ENCODE results near the gene SLCO2A1.

SLCO2A1 gene

DNA sequence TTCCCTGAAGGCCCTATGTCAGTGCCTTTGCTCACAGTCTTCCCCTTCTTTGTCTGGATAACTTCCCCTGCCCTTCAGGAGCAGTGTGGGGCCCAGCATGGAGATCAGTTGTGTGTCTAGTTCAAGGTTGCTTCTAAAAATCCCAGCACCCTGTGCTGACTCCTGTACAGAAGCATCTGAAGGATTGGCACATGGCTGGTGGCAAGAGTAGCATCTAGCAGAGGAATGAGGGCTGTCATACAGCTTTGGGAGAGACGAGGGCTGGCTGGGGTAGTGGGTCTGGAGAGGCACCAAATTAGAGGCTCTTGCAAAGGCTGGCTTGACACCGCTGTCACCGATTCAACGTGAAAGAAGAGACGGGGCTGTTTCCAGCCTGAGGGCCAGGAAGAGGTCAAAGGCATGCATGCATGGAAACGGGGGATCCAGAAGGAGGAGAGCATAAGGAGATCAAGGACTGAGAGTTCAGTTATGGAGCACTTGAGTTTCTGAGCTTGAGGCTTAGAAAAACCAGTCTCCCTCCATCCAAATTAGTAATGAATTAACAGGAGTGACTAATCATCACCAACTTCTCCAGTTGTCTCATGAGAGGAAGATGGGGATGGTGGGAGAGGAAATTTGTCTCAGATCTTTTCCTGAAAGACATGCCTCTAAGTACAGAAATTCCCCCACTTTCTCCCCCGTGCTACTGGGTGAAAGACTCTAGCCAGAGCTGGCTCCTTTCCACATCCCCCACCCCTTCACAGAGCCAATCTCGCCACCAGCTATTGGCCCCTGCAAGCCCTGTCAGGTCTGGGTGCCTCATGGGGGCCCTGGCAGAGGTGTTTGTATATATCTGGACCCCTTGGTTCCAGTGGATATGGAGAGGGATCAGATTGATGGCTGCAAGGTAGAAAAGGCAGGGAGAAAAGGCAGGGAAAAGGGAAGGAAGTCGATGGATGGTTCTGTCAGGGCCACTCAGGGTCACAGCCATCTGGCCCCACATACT is 45.9 kb downstream of the SLCO2A1 start:
- DNase-seq (ENCODE audit: low read depth in 1 of 2, low spot score in 1 of 2) = no peak

DNA sequence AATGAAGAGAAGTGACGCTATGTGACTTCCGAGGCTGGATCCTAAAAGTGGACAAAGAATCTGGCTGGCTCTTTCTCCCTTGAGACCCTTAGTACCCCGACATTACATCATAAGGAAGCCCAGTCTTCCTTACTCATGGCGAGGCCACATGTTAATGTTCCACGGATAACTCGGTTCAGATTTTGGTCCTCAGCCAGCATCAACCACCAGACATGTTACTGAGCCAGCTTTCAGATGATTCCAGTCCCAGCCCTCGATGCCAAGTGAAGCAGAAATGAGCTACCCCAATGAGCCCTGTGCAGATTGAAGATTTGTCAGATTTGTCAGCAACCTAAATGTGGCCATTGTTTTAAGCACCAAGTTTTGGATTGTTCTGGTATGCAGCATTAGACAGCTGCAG is 46.6 kb downstream of the SLCO2A1 start:
- no peak for DNase-seq (ENCODE audit: low read depth in 1 of 2, low spot score in 1 of 2)

DNA sequence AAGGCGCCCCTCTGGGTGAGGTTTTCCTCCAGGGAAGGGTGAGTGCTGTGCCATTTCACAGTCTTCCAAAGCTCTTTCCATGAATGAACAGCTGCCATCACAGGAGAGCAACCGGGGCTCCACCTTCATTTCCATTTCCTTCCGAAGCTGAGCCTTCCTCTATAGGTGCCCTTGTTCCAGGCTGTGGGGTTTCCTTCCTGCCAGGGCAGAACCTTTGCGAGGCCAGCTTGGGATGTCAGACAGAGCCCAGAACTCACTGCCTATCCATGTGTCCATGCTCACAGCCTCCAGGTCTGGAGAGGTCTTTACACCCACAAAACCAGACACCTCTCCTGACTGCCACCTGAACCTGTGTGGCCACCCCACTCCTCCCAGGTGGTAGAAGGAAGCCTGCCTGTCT is 49.2 kb downstream of the SLCO2A1 start:
- no peak for DNase-seq (ENCODE audit: low read depth in 1 of 2, low spot score in 1 of 2)

DNA sequence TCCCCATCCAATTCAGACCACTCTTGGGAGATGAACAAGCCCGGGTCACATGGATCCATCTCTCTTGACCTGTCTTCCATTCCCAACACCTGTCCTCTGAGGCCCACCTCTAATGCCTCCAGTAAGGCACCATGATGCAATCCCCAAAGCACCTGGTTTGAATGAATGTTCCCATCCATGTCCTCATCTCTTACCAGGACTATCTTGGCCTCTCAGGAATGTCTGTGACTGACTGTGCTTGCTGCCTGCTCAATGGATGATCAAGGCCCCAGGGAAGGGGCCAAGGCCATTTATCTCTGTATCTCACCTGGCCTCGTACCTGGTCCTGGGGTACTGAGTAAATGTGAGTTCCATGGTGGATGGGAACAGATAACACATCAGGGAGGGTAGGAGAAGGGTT is 49.7 kb downstream of the SLCO2A1 start:
- no peak for DNase-seq (ENCODE audit: low read depth in 1 of 2, low spot score in 1 of 2)

DNA sequence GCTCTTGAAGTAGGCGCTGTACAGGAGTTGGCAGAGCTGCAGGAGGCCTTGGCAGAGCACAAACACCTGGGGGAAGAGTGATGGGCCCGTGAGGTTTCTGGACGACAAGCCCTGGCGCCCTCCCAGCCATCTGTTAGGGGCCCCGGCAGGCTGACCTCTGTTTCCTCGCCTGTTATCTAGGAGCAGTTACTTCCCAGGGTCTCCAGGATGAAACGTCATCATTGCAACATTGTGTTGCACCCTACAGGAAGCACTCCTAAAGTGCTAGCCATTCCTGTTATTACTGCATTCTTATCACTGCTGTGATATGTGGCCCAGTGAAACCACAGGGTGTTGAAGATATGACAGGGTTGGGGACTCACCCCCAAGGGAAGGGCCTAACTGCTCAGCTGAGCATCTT is 50.2 kb downstream of the SLCO2A1 start:
- DNase-seq (ENCODE audit: low read depth in 1 of 2, low spot score in 1 of 2) = no peak

DNA sequence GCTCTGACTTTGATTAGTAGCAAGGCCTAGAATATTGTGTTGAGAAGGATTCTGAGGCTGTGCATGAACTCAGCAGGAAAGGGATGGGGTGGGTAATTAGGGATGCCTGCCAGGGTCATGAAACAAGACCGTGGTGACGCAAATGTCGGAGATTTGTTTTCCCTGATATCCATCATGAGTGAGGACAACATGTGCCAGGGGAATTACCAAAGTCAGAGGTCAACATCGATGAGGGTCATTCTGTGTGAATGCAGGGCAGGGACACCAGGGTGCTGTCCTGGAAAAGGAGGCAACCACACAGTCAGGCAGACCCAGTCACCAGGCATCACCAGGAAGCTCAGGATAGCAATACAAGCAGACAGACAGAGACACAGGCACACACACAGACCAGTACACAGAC is 52.2 kb downstream of the SLCO2A1 start:
- DNase-seq (ENCODE audit: low read depth in 1 of 2, low spot score in 1 of 2) = no peak

DNA sequence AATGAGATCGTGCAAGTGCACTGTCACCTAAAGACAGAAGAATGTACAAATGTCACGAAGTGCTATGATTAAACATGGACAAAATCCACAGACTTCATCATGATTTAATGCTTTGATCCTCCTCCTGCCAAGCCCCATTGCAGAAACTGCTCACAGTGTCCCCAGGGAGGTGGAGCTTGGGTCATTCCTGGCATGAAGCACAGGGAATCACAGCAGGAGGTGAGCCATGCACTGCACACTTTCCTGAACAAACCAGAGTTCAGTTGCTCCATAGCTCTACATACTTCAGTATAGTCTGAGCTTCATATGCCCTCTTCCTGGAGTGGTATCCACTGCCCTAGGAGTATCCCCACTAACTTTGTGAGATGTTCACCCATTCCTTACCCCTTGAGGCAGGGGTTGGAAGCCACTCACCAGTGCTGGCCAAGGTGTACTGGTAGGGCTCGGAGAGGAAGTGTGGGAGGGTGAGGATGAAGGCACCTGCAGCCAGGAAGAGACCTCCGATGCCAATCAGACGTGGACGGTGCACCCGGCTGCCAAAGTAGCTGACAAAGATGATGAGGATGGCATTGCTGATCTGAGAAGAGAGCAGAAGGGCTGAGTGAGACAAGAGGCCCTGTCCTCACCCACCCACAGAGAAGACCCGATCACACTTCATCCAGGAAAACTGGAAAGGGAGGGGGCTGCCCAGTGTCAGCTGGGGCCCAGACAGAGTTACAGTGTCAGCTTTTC is 56.3 kb downstream of the SLCO2A1 start:
- no peak for DNase-seq (ENCODE audit: low read depth in 1 of 2, low spot score in 1 of 2)

DNA sequence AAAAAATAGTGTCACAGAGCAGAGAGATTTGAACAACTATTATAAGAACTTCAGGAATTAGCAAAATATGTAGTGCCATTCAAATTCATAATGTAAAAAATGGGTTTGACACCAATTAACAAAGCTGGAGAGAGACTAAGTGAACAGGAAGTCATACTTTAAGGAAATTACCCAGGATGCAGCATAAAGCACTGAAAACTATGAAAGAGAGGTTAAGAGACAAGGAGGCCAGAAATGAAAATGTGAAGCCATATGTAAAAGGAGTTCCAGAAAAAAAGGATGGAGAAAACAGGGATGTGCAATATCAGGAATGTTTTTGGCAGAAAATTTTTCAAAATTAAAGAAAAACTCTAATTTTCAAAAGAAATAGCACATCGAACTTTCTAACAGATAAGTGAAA is 57.6 kb downstream of the SLCO2A1 start:
- no peak for DNase-seq (ENCODE audit: low read depth in 1 of 2, low spot score in 1 of 2)

DNA sequence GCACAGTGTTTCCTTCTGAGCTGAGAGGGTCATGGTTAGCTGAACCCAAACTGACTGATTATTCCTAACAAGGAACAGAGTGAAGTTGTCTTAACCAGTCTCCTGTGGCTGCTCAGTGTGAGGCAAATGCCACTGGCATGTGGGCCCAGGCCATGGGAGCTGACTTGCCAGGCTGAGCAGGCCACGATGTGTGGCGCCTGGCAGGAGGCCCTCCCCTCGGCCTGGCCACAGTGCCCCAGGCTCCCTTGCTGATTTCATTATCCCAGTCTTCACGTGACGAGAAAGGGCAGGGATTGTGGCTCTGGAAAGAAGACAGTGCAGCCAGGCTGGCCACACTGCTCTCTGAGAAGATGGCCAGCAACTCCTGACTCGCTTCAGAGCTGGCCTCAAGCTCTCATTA is 58.8 kb downstream of the SLCO2A1 start:
- DNase-seq (ENCODE audit: low read depth in 1 of 2, low spot score in 1 of 2) = no peak

DNA sequence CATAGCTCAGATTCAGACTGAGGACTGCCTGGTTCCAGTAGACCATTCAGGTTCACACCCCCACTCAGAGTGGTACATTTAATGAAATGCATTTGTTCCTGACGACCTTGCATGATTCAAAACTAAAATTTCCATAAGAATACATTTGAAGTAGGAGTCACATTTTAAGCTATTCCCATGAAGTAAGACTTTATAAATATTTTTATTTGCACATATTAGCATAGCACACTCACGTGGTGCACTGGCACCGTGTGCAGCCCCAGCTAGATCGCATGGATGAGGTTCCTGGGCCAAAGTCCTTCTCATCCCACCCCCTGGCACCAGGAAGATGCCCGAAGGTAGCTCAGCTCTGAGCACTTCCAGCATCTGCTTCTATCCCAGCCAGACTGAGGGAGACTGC is 59.4 kb downstream of the SLCO2A1 start:
- no peak for DNase-seq (ENCODE audit: low read depth in 1 of 2, low spot score in 1 of 2)

DNA sequence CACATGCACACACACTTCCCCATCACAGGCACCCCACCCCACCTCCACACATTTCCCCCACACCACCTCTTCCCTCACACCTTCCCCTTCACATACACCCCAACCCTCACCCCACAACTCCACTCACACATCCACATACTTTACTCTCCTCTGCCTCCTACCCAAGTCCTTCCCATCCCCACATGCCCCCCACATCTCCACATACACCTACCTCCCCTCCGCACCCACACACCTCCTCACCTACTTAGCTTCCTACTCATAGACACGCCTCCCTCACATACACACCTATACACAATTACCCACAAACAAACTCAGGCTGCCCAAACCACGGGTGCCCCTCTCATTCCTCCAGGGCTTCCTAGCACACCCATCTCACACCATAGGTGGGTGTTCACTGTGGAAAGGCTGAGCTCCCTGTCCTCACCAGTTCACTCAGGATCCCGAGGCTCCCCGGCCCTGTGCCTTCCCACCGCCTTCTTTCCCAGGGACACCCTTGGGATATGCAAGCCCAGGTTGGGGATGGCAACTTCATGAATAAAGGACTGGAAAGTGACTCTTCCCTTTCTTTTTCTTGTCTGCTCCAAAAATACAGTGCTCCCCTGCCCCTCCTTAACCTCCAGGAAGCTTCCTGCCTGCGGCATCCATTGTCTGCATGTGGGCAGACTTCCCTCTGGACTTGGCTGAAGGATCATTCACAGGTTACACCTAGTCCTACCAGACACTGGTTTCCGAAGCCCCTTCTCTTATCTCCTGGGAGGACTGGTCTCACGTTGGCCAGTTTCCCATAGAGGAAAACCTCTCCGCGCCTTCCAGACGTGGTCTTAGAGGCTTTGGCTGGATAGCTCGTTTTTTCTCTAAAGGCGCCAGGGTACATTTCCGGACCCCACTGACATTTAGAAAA is 61.5 kb downstream of the SLCO2A1 start:
- no peak for DNase-seq (ENCODE audit: low read depth in 1 of 2, low spot score in 1 of 2)

DNA sequence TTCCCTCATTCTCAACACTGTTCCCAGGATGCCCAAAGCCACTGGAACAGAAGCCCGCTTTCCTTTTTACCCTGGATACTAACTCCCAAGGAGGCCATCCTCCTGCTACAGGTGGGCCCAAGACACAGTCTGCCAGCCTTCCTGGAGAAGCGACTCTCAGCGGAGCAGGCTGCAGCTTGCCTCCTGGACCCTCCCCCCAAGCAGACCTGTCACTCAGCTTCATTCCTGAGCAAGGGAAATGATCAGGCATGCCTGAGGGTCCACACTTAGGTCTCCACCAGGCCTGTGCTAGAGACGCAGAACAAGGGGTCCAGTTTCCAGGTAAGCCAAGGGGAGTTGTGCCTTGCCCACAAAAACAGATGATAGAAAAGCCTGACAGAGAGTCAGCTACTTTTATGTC is 62.8 kb downstream of the SLCO2A1 start:
- no peak for DNase-seq (ENCODE audit: low read depth in 1 of 2, low spot score in 1 of 2)

DNA sequence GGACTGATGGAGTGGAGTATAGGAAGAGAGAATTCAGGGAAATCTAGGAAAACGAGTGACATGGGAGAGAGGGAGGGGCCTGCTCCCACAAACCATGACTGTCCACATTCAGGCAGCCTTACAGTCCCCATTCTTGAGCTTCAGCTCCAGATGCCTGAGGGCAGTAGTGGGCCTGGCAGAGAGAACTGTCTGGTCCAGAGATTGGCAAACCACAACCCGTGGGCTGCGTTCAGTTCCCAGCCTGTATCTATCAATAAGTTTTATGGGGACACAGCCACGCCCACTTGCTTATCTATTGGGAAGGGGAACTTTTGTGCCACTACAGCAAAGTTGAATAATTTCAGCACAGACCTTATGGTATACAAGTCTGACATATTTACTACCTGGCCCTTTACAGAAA is 63.8 kb downstream of the SLCO2A1 start:
- no peak for DNase-seq (ENCODE audit: low read depth in 1 of 2, low spot score in 1 of 2)

DNA sequence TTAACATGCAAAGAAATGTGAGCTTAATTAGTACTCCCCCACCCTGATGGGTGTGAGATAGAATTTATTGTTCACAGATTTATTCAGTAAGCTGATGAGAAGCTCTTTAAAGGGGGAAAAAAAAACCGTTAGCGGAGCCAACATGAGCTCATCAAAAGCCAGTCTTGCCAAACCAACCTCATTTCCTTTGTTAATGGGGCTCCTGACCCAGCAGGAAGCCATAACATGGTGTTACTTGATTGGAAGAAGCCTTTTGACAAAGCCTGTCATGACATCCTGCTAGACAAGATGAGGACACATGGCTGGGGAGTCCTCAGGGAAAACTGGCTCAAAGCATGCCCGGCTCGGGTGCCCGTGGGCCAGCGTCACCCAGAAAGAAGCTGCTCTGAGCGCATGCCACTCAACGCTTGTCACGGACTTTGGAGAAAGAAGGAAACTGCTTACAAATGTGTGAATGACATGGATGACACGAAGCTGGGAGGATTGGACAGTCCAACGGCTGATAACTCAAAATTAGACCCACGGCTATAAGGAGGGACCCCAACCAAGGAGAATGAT is 64.6 kb downstream of the SLCO2A1 start:
- DNase-seq (ENCODE audit: low read depth in 1 of 2, low spot score in 1 of 2) = no peak

DNA sequence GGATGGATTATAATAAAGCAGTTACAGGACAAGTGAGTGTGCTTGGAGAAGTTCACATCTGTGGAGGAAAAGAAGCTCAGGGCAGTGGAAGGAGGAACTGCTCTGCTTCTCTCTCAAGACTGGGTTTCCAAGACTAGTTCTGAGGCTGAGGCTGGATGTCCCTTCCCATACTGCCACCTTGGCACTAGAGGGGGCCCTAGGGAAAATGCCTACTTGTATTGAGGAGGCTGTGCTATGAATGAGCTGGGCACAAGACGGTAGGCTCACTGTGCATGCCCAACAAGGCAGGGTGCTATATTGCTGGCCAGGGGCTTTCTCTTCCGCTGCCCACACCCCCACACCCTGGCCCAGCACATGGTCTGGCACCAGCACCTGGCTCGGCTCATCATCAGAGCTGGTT is 65.2 kb downstream of the SLCO2A1 start:
- no peak for DNase-seq (ENCODE audit: low read depth in 1 of 2, low spot score in 1 of 2)

DNA sequence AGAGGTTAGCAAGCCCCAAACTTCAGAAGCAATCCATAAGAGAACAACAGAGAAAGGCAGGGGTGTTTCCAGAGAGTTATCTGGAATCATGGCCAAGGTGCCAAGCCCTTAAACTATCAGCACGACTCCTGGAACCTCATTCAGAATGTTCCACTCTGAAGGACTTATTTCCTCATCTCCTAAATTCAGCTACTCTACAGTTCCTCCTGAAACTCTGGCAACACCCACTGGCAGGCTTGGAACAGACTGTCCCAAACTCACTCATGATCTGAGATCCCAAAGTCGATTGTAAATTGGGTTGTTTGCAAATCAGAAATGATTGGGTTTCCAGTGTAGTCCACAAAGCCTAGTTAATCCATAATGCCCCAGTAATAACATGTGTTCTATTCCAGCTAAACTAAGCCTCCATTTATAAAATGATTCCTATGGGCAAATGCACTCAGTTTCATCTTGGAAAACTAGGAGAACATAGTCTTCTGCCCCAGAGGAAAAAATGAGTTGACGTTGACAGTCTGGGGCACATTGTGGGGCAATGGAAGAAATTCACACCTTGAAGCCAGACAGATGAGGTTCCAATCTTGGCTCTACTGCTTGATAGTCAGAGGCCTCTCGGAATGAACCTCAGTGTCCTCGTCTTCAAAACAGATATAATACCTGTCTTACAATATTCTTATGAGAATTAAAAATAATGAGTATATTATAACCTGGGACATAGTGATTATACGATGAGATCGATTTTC is 65.9 kb downstream of the SLCO2A1 start:
- no peak for DNase-seq (ENCODE audit: low read depth in 1 of 2, low spot score in 1 of 2)

DNA sequence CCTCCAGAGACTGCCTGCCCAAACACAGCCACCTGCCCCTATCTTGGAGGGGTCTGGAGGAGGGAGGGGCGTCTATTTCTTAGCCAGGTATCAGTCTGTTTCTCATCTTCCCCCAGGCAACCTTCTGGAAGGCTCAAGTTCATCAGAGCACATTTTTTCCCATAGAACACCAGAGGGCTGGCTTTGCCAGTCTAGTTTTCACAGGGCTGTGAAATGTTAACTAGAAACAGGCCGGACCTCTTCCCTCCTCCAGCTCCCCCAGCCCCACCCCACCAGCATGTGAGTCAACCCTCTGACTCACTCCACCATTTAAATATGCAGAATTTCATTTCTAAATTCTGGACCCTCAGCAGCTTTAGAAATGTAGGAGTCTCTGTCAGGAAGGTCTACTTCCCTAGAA is 66.9 kb downstream of the SLCO2A1 start:
- no peak for DNase-seq (ENCODE audit: low read depth in 1 of 2, low spot score in 1 of 2)

DNA sequence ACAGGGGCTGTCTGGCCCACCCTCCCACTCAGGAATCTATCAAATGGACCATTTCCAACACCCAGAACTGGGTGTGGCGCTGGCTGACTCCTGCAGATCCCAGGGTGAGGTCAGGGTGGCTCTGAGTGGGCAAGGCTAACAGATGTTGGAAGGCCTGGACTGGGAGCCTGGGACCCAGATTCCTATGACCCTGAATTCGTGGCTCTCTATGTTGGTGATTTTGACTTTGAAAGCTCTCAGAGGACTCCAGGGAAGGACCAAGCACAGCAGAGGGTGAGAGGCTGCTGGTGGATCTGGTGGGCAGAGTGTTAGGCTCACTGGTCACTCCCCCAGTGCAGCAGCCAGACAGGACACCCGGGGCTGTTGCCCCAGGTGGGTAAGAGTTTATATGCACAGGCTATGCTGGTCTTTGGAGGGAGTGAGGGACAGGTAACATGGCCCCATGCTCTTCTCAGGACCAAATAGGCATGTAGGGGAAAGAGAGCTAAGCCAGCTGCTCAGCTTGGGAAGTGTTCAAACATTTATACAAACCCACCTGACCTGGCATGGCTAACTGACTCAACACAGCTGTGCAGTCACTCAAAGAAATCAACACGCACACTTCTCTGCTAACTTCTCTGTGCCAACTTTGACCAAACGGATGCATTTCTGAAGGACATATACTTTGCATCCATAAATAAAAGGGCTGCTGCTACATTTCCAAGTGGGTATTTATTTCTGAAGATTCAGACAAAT is 71.5 kb downstream of the SLCO2A1 start:
- DNase-seq (ENCODE audit: low read depth in 1 of 2, low spot score in 1 of 2) = no peak

DNA sequence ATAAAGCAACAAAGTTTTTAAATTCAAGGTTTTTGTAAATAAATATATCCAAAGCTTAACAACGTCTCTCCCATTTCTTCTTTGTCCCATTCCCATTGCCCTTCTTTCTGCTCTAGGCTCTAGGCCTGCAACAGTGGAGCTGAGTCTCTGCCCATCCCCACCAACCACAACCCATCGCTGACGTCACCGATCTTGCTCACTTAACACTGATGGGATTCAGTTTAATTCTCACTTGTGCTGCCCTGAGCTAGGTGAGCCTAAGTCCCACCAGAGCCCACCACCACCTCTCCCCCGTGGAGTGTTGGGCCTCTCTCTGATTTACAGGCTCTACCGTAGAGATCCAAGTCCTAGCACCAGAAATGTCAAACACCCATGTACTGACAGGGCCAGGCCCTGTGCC is 72.7 kb downstream of the SLCO2A1 start:
- no peak for DNase-seq (ENCODE audit: low read depth in 1 of 2, low spot score in 1 of 2)

DNA sequence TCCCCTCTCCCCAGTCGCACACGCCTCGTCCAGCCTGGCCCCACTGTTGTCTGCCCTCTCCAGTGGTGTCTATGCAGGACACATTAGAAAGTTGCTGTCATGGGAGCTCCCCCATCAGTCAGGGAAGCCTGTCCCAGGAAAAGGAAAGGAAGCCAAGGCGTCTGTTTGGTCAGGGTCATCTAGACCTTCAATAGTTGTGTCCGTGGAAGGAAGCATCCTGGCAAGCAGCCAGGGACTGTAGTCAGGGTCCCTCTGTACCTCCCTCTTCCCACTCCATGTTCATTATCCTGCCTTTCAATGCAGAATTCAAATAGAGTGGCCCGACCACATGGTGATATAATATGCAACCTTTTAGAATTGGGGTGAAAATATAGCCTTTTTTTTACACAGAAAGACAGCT is 73.4 kb downstream of the SLCO2A1 start:
- DNase-seq (ENCODE audit: low read depth in 1 of 2, low spot score in 1 of 2) = no peak

Data from stimulated activated CD4-positive, alpha-beta T cell treated with anti-CD3 and anti-CD28 coated beads, Interleukin-15, amount 100 ng/mL, for 1 hour (primary cell).